ENCODE data around the gene PIAS1.

Gene PIAS1

DNA sequence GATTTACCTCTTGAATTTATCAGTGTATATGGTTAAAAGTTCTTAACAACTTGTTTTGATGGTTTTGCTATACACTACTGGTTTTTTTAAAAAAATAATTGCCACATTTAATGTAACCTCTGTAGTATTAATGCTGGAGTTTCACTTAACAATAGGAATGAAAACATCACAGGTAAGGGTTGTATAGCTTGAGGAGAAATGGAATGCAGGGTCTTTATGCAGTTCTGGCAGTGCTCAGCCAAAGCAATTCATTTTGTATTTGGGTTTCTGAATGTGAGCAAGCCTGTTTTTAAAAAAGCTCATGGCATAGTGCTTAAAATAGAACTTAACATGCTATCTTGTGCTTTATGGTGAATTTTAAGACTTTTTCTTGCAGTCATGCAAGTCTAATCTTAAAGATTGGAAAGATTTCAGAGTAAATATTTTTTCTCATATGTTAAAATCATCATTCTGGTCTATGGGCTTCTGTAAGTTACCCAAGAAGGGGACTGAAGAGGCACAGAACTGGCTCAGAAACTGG is 8.9 kb downstream of the PIAS1 start:
- DNase-seq (ENCODE audit: low read depth, low spot score): no peak

DNA sequence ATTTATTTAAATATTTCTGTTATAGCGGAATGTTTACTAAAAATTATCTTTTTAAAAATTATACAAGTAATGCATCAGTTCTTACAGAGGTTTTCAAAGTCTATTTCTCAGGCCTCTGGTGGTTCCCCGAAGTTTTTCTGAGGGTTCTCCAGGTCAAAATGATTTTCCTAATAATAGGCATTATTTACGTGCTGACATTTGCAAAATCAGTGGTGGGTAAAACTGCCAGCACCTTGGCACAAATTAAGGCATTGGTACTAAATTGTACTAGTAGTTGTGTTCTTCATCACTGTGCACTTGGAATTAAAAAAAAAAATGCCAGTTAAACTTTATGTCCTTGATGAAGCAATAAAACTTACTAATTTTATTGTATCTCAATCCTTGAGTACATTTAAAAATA is 9.5 kb downstream of the PIAS1 start:
- DNase-seq (ENCODE audit: low read depth, low spot score): no peak

DNA sequence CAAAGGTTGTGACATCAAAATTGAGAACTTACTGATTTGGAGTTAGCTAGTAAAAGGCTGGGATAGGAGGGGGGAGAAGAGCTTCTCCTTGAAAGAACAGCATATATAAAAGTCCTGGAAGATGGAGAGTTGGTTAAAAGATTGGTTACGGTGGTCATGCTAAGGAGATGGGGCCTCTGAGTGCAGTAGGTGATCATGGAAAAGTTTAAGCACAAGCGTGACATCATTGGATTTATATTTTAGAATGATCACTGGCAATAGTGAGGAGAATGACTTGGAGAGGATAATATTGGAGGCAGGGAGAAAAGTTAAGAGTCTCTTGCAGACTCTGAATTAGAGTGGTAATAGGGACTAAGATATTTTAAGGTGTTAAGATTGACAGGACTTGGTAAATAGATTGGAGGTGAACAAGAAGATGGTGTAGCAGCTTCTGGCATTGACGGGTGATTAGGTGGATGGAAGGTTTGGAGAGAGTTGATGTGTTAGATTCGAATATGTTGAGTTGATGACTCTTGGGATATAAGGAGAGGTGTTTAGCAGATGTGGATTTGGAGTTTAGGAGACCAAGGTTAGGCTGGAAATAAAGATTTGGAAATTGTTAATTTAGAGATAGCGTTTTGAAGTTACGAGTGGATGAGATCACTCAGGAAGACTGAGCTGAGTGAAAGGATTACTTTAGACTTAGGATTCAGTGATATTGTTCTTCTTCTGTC is 19.6 kb downstream of the PIAS1 start:
- DNase-seq (ENCODE audit: low read depth, low spot score): no peak

DNA sequence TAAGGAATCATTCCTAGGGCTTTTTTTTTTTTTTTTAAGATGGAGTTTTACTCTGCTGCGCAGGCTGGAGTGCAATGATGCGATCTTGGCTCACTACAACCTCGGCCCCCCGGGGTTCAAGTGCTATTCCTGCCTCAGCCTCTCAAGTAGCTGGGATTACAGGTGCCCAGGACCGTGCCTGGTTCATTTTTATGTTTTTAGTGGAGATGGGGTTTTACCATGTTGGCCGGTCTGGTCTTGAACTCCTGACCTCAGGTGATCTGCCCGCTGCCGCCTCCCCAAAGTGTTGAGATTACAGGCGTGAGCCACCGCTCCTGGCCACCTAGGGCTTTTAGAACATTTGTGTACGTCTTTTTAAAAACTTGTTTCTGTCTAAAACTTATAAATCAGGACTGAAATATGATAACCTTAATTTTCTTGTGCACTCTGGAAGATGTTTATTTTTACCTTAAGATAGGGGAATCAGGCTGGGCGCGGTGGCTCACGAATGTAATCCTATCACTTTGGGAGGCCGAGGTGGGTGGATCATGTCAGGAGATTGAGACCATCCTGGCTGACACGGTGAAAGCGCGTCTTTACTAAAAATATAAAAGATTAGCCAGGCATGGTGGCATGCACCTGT is 21.8 kb downstream of the PIAS1 start:
- DNase-seq (ENCODE audit: low read depth, low spot score): no peak

DNA sequence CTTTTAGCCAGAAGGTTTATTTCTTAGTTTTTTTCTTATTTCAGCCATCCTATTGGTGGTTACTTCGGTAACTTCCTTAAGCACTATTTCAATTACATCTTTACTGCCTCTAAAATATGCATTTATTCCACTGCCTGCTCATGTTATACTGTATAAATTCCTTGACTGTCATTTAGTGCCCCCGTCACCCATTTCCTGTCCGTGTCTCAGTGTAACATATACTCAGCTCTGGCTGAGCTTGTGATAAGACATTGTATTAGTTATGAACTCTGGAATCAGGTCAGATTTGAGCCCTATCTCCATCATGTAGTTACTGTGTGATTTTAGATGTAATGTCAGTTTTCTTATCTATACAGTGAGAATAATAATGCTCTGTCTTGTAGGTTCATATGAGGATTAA is 24.2 kb downstream of the PIAS1 start:
- DNase-seq (ENCODE audit: low read depth, low spot score): no peak

DNA sequence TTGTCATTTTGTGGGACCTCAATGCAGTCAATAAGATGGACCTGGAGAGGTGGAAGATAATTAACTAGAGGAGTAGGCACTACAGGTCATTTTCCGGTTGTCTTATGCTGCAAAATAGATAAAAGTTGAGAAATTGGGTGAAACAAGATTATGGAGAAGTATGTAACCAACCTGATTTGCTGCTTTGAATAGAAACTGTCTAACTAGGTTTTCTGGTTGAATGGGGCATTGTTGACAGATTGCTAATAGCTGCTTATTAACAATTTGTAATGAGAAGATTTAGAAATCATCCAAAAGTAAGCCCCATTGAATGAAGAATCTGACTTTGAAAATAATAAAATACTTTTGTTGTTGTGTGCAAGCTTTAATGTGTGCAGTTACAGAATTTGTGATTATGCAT is 26.2 kb downstream of the PIAS1 start:
- DNase-seq (ENCODE audit: low read depth, low spot score): no peak

DNA sequence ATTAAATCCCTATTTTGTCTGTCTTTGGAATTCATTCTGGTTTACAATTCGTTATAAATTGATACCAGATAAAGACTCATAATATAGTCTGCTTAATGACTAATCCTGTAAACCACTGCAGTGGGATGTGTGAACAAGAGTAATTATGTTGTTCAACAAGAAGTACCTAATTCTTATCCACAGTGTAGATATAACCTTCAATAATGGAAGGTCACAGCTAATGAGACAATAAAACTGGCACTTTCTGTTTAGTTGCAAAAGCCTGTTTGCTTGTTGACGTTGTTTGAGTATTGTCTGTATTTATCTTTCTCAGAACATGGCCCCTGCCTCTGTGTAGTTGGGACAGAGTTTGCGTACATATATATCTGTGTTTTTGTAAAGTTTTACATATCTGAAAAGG is 26.7 kb downstream of the PIAS1 start:
- no peak for DNase-seq (ENCODE audit: low read depth, low spot score)

DNA sequence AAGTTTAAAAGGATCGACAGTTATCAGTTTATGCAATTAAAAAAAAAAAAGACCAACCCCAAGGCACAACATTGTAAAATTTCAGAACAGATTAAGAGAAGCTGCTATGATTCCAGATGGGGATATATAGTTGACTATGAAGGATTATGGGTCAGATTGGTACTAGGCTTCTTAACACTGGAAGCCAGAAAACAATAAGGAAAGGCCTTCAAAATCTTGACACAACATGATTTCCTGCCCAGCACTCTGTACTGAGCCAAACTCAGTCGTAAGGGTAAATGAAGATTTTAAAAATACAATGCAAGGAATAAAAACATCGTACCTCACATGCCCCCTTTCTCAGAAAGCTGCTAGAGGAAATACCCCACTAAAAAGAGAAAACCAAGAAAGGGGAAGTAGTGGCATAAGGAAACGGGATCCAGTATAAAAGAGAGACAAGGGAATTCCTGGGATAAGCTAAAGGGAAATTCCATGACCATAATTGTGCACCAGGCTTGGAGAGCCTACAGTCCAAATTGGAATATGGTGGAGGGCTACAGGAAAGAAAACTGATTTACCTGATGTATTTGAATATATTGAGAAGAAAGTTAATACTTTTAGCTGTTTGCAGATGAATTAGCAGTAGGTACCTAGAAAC is 27.9 kb downstream of the PIAS1 start:
- no peak for DNase-seq (ENCODE audit: low read depth, low spot score)

DNA sequence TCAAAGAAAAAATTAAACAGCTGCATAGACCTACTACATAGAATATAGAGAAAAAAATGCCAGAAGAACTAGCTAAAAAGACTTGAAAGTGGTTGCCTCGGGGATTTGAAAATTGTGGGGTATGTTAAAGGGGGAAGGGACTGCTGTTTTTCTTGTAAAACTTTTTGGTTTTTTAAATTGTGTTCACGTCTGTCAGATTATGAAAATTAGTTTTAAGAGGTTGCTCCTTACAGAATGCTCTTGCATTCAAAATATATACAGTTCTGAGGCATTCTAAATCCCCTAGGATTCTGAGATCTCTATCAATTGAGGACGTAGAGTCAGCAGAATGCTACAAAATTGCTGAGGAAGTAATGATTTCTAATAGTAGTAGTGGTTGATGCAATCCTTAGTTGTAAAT is 28.6 kb downstream of the PIAS1 start:
- no peak for DNase-seq (ENCODE audit: low read depth, low spot score)

DNA sequence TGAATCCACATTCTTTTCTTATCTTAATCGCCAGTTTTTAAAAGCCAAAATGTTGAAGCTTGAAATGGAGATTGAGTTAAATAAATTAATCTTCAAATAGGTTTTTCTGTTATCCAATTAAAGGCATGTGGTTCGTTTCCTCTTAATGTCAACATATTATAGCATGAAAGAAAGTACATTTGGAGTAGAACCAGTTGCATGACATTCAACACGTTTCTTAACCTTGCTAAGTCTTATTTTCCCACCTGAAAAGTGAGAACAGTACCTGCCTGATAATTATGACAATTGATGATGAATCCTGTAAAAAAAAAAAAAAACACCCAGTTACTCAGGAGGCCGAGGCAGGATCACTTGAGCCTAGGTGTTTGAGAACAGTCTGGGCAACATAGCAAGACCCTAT is 29.3 kb downstream of the PIAS1 start:
- DNase-seq (ENCODE audit: low read depth, low spot score): no peak

DNA sequence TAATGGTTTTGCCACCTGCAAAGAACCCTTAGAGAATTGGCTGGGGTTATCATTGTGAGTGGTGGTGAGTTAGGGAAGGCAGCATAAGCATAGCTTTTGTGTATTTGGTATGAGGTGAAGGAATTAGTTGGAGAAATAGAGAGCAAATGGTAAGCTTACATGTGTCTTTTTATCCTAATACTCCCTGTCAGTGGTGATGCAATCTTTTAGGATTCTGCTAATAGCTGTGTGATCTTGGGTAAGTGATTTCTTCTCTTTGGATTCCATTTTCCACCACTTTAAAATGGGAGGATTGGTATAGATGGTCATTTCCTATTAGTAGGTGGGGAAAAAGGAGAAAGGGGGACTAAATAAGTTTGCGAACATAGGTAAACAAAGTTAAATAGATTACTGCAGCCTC is 30.9 kb downstream of the PIAS1 start:
- no peak for DNase-seq (ENCODE audit: low read depth, low spot score)

DNA sequence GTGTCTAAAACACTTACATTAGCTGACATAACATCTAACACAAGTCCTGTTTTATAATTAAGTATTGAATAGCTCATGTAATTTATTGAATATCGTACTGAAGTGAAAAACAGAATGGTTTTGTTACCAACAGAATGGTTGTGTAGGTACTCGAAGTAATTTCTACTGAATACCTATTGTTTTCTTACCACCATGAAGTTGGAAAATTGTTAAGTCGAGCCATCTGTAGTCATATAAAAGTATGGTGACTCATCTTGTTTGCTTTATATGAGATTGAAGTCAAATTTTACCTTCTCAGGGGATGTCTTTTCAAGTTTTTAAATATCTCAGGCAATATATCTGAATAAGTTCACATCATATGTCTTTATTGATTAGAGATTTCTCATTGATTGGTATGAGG is 37.6 kb downstream of the PIAS1 start:
- DNase-seq (ENCODE audit: low read depth, low spot score): no peak

DNA sequence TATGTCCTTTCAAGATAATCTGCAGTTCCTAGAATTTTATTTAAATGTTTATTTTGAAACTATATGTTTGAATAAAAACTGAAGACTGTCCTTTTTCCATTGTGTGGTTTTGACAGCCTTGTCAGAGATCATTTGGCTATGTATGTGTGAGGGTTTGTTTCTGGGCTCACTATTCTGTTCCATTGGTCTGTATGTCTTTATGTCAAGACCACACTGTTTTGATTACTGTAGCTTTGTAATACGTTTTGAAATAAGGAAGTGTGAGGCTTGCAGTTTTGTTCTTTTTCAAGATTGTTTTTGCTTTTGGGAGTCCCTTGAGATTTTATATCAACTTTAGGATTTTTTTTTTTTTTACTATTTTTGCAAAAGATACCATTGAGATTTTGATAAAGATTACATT is 42.0 kb downstream of the PIAS1 start:
- DNase-seq (ENCODE audit: low read depth, low spot score): no peak

DNA sequence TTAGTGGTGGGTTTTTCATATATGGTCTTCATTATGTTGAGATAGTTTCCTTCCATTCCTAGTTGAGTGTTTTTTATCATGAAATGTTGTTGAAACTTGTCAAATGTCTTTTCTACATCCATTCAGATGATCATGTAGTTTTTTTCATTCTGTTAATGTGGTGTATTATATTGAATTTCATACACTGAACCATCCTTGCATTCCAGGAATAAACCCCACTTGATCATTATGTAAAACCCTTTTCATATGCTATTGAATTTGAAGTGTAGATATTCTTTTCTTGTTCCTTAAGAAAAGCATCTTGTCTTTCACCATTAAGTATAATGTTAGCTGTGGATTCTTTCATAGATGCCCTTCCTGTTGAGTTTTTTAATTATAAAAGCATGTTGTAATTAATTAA is 42.9 kb downstream of the PIAS1 start:
- DNase-seq (ENCODE audit: low read depth, low spot score): no peak

DNA sequence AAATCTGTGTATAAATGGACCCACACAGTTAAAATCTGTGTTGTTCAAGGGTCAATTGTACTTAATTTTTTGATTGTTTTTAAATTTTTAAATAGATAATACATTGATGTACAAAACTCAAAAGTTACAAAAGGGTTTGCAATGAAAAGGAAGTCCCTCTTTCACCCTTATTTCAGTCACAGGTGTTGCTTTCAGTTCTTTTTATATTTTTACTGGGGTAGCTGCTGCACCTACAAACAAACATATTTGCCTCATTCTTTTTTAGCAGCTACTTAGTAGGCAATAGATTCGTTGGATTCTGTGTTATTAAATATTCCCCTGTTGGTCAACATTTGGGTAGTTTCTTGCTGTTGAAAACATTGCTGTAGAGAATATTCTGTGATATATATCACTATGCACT is 44.4 kb downstream of the PIAS1 start:
- no peak for DNase-seq (ENCODE audit: low read depth, low spot score)

DNA sequence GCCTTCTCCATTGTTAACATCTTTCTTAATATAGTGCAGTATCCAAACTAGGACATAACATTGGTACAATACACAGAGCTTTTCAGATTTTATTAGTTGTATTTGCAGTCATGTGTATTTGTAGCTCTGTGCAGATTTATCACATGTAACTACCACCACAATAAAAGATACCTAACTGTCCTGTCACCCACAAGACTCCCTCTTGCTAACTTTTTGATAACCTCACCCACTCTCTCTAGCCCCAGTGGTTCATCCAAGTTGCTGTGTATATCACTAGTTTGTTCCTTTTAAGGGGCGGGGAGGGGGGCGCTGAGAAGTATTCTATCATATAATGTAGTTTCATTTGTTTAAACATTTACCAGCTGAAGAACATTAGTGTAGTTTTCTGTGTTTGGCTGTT is 46.1 kb downstream of the PIAS1 start:
- no peak for DNase-seq (ENCODE audit: low read depth, low spot score)

DNA sequence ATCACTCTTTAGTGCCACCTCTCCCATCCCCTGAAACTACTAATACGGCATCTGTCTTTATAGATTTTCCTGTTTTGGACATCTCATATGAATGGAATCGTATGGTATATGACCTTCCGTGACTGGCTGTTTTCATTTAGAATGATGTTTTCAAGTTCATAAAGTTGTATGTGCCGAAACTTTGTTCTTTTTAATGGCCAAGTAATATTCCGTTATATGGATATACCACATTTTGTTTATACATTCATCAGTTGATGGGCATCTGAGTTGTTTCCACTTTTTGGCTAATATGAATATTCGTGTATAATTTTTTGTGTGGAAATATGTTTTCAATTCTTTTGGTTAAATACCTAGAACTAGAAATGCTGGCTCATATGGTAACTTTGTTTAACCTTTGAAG is 49.5 kb downstream of the PIAS1 start:
- no peak for DNase-seq (ENCODE audit: low read depth, low spot score)

DNA sequence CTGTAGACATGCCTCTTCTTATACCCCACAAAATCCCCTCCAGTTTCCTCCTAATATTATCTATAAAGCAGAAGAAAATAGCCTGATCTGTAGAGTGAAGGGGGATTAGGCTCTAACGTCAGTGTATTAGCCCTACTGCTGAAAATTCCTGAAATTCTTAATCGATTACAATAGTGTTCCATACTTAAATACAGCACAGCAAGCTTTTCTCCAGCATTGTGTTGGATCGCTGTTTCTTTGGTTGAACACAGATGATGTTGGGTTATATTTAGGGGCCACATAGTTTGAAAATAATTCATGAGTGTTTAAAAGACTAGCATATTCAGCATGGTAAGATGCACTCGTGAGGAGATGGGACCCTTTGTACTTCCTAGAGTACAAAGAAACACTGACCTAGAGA is 52.5 kb downstream of the PIAS1 start:
- DNase-seq (ENCODE audit: low read depth, low spot score): no peak

DNA sequence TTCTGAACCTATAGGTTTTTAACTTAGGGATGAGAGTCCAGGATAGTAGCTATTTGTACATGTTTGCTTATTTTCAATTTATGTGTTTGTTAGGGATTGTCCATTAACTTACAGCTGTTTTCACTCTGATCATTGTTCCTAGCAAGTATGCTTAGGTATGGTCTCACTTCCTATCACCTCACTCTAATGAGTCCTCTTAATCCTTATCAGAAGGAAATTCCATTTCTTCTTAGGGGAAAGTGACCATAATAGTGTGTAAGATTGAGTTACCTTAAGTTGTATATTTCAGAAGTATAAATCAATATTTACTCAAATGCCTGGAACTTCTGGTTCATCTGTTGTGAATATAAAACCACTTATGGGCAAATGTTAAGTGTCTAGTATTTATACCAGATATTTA is 53.0 kb downstream of the PIAS1 start:
- DNase-seq (ENCODE audit: low read depth, low spot score): no peak

DNA sequence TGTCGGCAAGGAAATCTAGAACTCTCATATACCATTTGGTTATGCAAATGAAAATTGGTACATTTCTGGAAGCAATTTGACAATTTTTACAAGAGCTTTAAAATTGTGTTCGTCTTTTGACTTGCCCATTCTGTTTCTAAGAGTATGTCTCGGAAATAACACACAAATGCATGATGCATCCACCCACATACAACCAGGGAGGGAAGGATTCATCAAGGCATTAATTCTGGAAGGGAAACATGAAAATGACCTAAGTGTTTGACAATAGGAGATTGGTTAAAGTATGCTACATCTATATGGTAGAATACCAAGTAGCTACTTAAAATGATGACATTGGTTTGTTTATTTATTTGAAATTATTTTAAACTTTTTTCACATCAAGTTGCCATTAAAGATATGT is 58.6 kb downstream of the PIAS1 start:
- no peak for DNase-seq (ENCODE audit: low read depth, low spot score)

DNA sequence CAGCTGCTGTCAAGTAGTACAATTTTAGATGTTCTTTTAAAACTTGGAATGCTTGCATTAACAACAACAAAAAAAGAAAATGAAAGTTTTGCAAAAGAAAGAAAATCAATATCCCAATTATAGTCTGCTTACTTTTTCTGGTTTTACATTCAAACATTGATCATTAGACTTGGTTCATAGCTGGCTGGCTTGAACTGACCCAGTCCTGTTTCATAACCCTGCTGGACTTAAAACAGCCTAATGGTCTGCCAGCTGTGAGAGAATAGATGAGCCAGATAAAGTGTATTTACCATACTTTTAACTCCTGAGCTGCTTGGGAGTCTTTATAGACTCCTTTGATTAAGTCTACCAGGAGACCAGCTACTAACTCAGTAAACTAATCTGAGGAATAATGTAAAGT is 59.2 kb downstream of the PIAS1 start:
- no peak for DNase-seq (ENCODE audit: low read depth, low spot score)

DNA sequence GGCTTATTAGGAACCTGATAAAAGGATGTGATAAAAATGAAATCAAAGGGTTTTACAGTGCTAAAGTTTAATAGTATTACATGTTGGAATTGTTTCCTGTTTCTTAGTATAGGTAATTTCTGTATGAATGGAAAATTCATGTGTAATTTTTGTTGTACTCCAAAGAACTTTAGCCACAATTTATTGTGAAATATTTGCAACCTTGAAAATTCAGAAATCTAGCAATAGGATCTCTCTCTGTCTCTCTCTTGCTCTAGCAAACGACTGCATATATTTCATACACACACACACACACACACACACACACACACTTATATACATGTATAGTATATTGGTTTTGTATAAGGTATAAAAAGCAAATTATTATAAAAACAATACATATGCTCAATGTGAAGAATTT is 59.6 kb downstream of the PIAS1 start:
- no peak for DNase-seq (ENCODE audit: low read depth, low spot score)

DNA sequence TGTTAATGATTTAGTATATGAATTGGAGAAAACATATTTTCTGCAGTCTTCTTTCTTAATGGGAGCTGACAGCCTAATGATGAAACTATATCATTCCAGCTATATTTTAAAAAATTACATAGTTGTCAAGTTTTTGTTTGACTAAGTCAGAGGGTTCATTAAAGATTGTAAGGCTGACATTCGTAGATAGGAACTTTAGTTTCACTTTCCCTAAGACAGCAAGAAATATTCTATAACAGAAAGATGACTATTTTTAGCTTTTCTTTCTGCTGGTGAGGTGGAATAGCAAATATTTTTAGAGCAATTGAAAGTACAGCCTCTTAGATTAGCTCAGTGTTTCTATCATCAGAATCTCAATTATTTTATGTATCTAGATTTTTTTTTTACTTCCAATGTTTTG is 60.2 kb downstream of the PIAS1 start:
- DNase-seq (ENCODE audit: low read depth, low spot score): no peak

Measured in activated CD4-positive, CD25-positive, alpha-beta regulatory T cell treated with anti-CD3 and anti-CD28 coated beads, Interleukin-2, amount 50 U/mL, for 16 hours (primary cell).